NCI-H1092 (cell line): ENCODE results near the gene ZNF32.
A peak's percentile ranks its signal among the peaks of the same experiment; 100 is the strongest.

Source experiments
- DNase-seq: peaks from one replicate; lab custom pipeline; 2025; lab: John Stamatoyannopoulos, UW

Gene ZNF32, protein sequence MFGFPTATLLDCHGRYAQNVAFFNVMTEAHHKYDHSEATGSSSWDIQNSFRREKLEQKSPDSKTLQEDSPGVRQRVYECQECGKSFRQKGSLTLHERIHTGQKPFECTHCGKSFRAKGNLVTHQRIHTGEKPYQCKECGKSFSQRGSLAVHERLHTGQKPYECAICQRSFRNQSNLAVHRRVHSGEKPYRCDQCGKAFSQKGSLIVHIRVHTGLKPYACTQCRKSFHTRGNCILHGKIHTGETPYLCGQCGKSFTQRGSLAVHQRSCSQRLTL

GRCh38 chr10:43648398-43649184 lies at the start of gene ZNF32:
ZNF32 (minus strand) TSS chr10:43648881; CDS start chr10:43646133, 2,748 bp downstream.
- peak; percentile 62 for DNase-seq

GRCh38 chr10:43698156-43698555 lies 49.5 kb upstream of the ZNF32 start:
- no peak for DNase-seq

- DNase-seq, result no peak
These were observed 48.3 kb upstream of the ZNF32 start for GRCh38 chr10:43696909-43697483.

- no peak for DNase-seq
These were observed 47.0 kb upstream of the ZNF32 start for GRCh38 chr10:43695730-43696129.

- no peak for DNase-seq
These were observed 46.6 kb upstream of the ZNF32 start for GRCh38 chr10:43695321-43695720.

DNA sequence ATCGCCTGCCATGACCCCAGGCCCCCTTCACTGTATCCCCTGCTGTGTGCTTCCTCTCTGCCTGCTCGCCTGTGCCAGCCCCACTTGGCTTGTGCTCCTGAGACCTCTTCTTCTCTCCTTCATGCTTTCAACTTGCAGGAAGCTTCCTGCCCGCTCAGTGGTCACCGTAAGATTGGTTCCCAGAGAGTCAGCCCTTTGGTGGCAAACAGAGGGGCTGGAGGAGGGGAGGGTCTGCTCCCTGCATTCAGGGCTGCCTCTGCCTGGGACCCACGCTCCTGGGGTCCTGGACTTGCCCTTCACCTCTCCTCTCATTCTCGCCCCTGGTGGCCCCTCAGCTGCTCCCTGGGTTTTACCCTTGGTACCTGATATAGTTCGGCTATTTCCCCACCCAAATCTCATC lies 45.8 kb upstream of the ZNF32 start:
- DNase-seq, result no peak

DNA sequence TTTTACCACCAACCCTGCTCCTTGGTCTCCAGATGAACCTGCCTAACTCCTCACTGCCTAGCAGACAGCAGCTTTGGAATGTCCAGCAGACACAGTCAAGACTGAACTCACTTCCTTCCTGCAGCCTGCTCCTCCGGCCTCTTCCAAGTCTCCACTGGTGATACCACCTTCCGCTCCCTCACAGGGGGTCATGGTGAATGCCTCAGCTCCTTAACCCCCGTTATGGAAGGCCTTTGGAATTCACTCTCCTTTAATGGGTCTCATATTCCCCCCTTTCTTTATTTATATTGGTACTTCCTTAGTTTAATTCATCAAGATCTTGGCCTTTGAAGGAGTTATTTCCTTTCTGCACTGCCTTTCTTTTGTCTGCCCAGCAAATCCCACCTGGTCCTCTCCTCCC lies 44.9 kb upstream of the ZNF32 start:
- DNase-seq, result no peak

DNA sequence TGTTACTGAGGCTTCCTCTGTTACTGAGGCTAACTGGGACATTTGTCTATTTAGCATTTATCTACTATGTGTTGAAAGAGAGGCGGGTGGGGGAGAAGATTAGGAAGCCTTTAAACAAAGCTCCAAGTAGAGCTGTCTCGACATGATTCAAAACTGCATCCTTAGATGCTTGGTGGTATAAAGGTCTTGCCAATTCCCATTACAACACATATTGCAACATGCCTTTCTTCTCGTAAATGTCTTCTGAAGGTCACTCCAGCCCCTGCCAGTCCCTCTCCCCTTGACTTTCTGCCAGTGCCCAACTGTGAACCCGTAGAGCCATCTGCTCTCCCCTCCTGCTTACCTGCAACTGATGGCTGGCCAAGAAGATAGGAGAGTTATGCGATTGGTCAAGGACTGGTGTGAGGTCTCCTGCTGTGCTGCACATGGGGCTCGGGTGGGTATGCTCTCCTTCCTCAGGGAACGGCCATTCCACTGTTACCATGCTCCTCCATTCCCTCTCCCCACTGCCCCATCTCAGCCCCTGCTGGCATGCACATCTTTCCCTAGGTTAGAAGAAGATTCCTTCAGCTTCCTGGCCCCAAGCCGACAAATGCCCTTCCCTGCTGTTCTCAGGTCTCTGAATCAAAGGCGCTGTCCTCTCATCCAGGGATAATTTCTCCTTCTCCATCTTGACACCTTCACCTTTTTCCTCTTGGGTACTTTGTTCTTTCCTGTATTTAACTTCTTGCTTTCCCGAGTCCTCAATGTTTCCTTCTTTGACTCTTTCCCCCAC lies 43.6 kb upstream of the ZNF32 start:
- no peak for DNase-seq

GRCh38 chr10:43691485-43691884 lies 42.8 kb upstream of the ZNF32 start:
- DNase-seq, result no peak

DNA sequence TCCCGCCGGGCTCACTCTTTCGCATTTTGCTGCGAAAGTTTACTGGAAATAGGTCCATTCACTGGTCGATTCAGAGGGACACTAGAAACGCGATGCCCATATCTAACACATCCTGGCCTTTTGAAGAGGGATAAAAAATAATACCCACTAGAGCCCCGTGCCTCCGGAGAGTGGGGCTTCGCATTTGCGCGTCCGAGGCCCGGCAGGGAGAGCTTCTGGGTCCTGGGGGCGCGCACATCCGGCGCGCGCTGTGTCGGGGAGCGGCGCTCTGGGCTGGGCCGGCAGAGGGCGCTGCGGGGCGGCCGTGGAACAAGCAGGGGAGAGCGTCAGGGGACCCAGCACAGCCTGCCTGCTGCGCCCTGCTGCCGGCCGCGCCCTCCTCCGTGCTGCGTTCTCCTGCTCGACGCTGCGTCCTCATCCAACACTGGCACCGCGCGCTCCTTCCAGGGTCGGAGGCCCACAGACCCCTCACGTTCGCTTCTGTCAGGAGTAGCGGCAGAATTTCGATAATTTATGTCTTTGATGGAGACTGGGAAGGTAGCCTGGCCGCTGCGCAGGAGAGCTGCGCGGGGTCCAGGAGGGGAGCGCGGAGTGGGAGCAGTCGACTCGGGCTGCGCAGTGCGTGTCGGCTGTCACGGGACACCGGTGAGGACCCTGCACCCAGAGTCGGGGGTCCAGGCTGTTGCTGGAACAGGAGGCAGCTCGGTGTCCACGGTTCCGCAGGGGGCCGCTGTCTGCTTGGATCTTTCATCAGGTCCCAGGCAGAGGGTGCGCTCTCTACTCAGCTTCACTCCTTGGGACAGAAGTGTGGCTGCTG lies 41.5 kb upstream of the ZNF32 start:
- DNase-seq, result peak; percentile 8

DNA sequence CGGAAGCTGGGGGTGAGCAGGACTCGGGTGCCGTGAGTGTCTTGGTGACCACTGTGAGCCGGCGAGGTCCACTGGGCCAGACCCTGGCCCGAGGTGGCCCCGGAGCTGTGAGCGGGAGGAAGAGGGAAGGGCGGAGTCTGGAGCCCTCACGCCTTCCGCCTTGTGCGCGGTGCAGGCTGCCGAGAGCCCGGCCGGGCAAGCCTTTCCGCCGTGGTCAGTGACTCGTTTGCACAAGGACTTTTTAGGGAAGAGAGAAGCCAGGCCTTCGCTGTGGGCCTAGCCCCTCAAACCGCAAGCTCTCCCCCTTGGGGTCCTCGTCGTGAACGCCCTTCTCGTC lies 40.9 kb upstream of the ZNF32 start:
- DNase-seq, result no peak

DNA sequence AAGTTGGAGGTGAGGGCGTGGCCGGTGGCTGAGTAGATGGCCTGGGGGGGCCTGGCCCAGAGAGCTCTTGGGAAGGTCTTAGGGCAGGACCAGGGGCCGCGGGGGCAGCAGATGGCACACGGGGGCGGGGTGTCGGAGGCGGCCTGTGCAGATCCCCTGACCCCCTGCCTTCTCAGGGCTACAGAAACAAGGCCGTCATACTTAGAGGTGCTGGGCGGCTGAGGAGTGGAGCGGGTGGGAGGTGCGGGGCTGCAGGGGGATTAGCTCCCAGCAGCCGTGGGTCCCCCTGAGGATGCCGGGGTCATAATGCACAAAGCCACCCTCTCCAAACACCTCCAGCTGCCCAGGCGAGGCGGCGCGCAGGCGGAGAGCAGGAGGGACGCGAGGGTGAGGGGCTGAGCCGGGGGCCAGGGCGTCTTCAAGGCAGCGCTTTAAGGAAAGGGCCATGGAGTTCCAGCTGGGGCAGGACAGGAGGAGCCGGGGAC lies 40.4 kb upstream of the ZNF32 start:
- DNase-seq, result no peak

DNA sequence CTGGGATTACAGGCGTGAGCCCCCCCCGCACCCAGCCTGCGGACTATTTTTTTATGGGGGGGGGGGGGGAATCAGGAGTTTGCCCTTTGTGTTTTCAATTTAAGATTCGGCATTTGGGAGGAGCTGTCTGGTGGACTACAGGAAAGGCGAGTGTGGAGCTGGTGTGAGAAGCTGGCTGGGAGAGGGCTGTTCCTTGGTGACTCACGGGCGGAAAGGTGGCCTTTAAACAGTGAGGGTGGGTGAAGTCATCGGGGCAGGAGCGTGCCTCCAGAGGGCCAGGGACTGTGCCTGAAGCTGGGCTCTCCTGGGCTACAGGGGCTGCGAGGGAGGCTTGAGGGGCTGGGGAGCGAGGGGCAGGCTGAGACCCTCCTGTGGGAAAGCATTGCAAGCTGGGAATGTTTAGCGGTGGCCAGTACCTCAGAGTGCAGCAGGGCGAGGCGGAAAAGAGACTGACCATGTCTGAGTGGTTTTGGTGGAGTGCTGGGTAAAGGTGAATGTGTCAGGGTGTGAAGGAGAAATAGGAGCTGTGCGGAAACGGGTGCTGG lies 39.7 kb upstream of the ZNF32 start:
- DNase-seq, result no peak

- no peak for DNase-seq
These were observed 38.7 kb upstream of the ZNF32 start for GRCh38 chr10:43687373-43687772.

DNA sequence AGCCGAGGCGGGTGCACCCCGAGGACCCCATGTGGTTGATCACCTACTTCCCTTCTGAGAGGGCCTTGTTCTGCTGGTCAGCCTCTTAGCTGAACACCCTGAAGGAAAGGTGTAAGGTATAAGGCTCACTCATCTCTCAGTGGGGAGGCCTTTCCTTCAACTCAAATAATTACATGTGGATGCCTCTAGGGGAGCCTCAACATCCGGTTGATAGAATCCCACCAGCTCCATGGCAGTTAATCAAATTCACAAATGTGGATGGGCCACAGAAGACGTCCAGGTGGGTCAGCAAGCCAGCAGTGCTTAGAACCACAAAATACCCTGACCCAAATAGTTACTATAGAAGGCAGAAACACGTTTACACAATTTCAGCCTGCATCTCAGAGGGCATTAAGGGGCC lies 37.7 kb upstream of the ZNF32 start:
- no peak for DNase-seq

GRCh38 chr10:43685744-43686143 lies 37.1 kb upstream of the ZNF32 start:
- DNase-seq, result no peak

- DNase-seq, result no peak
These were observed 35.5 kb upstream of the ZNF32 start for GRCh38 chr10:43684292-43684559.

DNA sequence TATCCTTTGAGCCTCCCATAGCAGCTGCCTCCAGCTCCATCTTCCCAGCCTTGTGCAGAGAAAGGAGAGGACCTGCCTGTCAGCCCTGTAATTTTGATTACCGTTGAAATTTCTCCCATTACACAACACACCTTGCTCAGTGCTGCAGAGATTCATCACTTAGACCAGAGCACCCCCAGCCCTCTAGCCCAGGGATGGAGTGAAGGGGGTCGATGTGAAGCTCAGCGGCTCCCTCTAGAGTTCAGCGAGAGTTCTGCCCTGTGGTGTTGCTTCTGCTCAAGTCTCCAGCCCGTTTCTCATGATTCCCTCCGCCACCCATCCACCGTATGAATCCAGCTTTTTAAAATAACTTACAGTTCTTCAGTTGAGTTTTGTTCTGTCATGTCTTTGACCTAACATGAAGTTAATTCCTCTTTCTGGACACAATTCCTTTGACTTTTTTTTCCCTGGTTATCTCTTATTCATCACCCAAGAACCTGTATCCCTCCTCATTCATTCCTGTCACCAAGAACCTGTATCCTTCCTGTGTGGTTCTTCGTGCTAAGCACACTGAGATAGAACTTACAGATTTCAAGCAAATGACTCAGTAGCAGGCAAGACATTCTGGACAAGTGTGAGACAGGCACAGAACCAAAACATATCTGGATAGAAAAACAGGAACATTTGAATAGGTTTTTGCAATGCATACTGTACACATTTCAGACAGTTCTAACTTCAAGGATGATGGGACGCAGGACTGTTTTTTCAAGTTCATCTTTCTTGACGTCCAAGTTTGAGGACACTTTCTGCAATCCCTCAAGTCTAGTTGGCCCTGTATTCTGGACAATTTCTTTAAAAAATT lies 35.0 kb upstream of the ZNF32 start:
- DNase-seq, result no peak

- DNase-seq, result no peak
These were observed 34.3 kb upstream of the ZNF32 start for GRCh38 chr10:43682956-43683355.

DNA sequence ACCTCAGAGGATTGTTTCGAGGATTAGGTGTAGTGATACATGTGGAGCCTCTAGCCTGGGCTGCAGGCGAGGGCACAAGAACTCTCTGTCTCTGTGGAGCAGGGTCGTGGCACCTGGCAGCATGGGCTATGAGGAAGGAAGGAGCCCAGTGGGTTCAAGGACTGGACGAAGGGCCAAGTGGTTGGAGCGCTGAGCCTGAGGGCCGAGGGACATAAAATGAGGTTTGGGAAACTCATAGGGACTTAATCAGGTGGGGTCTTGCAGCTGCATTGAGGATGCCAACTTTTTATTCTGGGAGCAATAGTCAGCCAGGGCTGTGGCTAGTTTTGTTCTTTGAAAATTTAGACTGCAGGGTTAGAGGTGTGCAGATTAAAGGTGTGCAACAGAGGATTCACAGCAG lies 33.0 kb upstream of the ZNF32 start:
- no peak for DNase-seq

DNA sequence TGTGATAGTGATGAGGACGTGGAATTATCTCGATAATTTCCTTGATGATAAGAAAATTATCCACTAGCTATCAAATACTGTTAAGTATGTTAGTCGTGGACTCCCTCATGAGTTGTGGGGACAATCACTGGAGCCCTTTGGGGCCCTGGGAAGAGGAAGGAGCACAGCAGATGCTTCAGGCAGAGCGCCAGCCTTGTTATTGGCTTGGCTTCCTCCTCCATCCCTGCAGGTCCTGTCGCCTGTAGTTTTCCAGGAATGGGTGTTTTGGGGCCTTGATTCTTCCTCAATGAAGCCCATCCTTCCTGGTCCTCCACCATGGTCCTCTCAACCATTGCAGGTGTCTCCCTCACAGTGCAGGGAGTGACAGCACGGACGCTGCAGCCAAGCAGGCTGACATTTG lies 32.5 kb upstream of the ZNF32 start:
- no peak for DNase-seq
